ENCODE results near the gene SEM1. TPM values are rescaled to one million over a fixed set of nuclear protein-coding genes. Genes with fewer than 3 reads are reported as not detected.

Gene SEM1
- total RNA-seq, 1 experiment from 2014 or later, result 73.3 TPM

GRCh38 chr7:96729820-96730219 is 20.2 kb upstream of the SEM1 start:
- TF ChIP-seq NR3C1 (CRISPR knock-in tag; conservative IDR thresholded peaks at IDR 0.05; ENCODE audit: low read depth) (no peak), E2F4 (CRISPR knock-in tag; IDR thresholded peaks at IDR 0.05; ENCODE audit: borderline replicate concordance, low read depth) (no peak), OVOL2 (CRISPR knock-in tag; IDR thresholded peaks at IDR 0.05; ENCODE audit: borderline replicate concordance) (no peak), ETV6 (CRISPR knock-in tag; IDR thresholded peaks at IDR 0.05) (no peak), MLX (CRISPR knock-in tag; IDR thresholded peaks at IDR 0.05) (no peak), ZNF425 (CRISPR knock-in tag; conservative IDR thresholded peaks at IDR 0.05) (no peak)
- DNase-seq (ENCODE audit: low spot score) (no peak), ATAC-seq (no peak)
- Mint-ChIP-seq H3K36me3 (no peaks in the 10 kb centered on the region), H3K27me3 (ENCODE audit: low read depth) (peaks cover 2% of the 10 kb centered on the region; the same call in 1 of the 2 replicates), H3K4me1 (peaks cover 11% of the 10 kb centered on the region), H3K27ac (no peak overlapping the region), H3K4me3 (no peak overlapping the region), H3K9me3 (no peaks in the 10 kb centered on the region)
- POLR2A ChIA-PET, result no interaction called here
- CTCF ChIA-PET, result no interaction called here

DNA sequence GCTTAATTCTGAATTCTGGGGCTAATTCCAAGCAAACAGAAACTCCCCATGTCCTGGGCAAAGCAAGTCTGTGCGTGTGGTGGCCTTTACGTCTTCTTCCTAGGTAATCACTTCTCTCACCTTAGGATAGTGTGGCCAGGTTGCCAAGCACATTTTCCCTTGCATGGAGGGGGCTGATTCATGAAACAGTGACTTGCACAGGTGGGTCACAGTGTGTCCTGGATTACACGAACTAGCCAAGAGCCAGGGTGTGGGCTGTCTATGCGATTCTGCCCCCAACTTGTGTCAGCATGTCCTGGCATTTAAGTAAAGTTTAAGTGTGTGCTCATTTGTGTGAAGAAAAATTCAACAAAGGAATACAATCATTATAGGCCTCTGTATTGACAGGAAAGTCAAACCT is 18.5 kb upstream of the SEM1 start:
- H3K27ac Mint-ChIP-seq, result no peak overlapping the region
- H3K27me3 Mint-ChIP-seq (ENCODE audit: low read depth), result peaks cover 4% of the 10 kb centered on the region; the same call in 1 of the 2 replicates
- ChIA-PET CTCF (no interaction called here), POLR2A (no interaction called here)
- TF ChIP-seq MXD4 (CRISPR knock-in tag; IDR thresholded peaks at IDR 0.05; ENCODE audit: borderline replicate concordance) (no peak), RORB (CRISPR knock-in tag; IDR thresholded peaks at IDR 0.05) (no peak), MAX (CRISPR knock-in tag; IDR thresholded peaks at IDR 0.05) (no peak), RELA (CRISPR knock-in tag; IDR thresholded peaks at IDR 0.05; ENCODE audit: borderline replicate concordance) (no peak), ZNF512 (CRISPR knock-in tag; IDR thresholded peaks at IDR 0.05; ENCODE audit: borderline replicate concordance) (no peak), JAZF1 (CRISPR knock-in tag; IDR thresholded peaks at IDR 0.05) (no peak), SMAD4 (CRISPR knock-in tag; IDR thresholded peaks at IDR 0.05) (no peak), AFF4 (CRISPR knock-in tag; IDR thresholded peaks at IDR 0.05; ENCODE audit: borderline replicate concordance) (no peak), NFE2L1 (CRISPR knock-in tag; IDR thresholded peaks at IDR 0.05) (no peak), USF2 (CRISPR knock-in tag; IDR thresholded peaks at IDR 0.05) (no peak)
- no peaks in the 10 kb centered on the region for H3K9me3 Mint-ChIP-seq
- DNase-seq (ENCODE audit: low spot score) (no peak), ATAC-seq (peak; percentile 11; the same call in 1 of the 2 replicates)
- no peaks in the 10 kb centered on the region for H3K36me3 Mint-ChIP-seq
- no peak overlapping the region for H3K4me3 Mint-ChIP-seq
- peaks cover 23% of the 10 kb centered on the region for H3K4me1 Mint-ChIP-seq

All from WTC11 (cell line).